GM21381 (cell line): ENCODE data around the gene GPC4.
"Not testable (repeated sequence)": the region's sequence is repeated elsewhere in the genome, so short reads cannot be mapped to it uniquely, and the experiment has no call there.

Experiments used
- ATAC-seq: cut with Tn5 transposase; IDR thresholded peaks from one replicate; pipeline ENCODE4 v1.9.1; 2021; ENCODE audit warnings: mild to moderate bottlenecking, moderate library complexity; ENCODE audit not compliant: unreplicated experiment

Gene GPC4

GRCh38 chrX:133307637-133308498 is 107.4 kb downstream of the GPC4 start:
- ATAC-seq, result no peak

- no peak for ATAC-seq
Observed at GRCh38 chrX:133307094-133307493, 108.2 kb downstream of the GPC4 start.

GRCh38 chrX:133306316-133306715 is 109.0 kb downstream of the GPC4 start:
- no peak for ATAC-seq

- no peak for ATAC-seq
Observed at GRCh38 chrX:133305348-133305747, 109.9 kb downstream of the GPC4 start.

- ATAC-seq, result no peak
Observed at GRCh38 chrX:133302775-133303445, 112.4 kb downstream of the GPC4 start.

- ATAC-seq, result no peak
Observed at GRCh38 chrX:133300591-133300990, 114.7 kb downstream of the GPC4 start.

- no peak for ATAC-seq
Observed at GRCh38 chrX:133297284-133297683, 118.0 kb downstream of the GPC4 start.

GRCh38 chrX:133294126-133294525 is 121.2 kb downstream of the GPC4 start:
- no peak for ATAC-seq

- ATAC-seq, result no peak
Observed at GRCh38 chrX:133290076-133290475, 125.2 kb downstream of the GPC4 start.

GRCh38 chrX:133287860-133288259 is 127.4 kb downstream of the GPC4 start:
- no peak for ATAC-seq

- no peak for ATAC-seq
Observed at GRCh38 chrX:133285341-133285740, 129.9 kb downstream of the GPC4 start.

GRCh38 chrX:133279112-133279730 is 136.1 kb downstream of the GPC4 start:
- ATAC-seq, result not testable (repeated sequence)

- no peak for ATAC-seq
Observed at GRCh38 chrX:133273180-133273579, 142.1 kb downstream of the GPC4 start.

- ATAC-seq, result no peak
Observed at GRCh38 chrX:133269168-133269567, 146.1 kb downstream of the GPC4 start.

- no peak for ATAC-seq
Observed at GRCh38 chrX:133267621-133268020, 147.7 kb downstream of the GPC4 start.

- no peak for ATAC-seq
Observed at GRCh38 chrX:133265331-133265730, 150.0 kb downstream of the GPC4 start.

GRCh38 chrX:133258481-133258880 is 156.8 kb downstream of the GPC4 start:
- no peak for ATAC-seq

GRCh38 chrX:133254666-133255065 is 160.6 kb downstream of the GPC4 start:
- ATAC-seq, result no peak

- no peak for ATAC-seq
Observed at GRCh38 chrX:133251204-133251603, 164.1 kb downstream of the GPC4 start.

- no peak for ATAC-seq
Observed at GRCh38 chrX:133250184-133251100, 164.8 kb downstream of the GPC4 start.
